Psoas muscle (tissue), 8 donors: ENCODE measurements around the gene B3GNT3. TPM values are rescaled to one million over a fixed set of nuclear protein-coding genes. Genes with fewer than 3 reads are reported as not detected.
"Not testable (repeated sequence)": the region's sequence is repeated elsewhere in the genome, so short reads cannot be mapped to it uniquely, and the experiment has no call there.

ENCODE experiments used
- ATAC-seq, 4 donors: fragments of 200-7000 bp; cut with Tn5 transposase; one replicate each; pipeline ENCODE4 v1.9.1; 2020; ENCODE audit warnings: moderate library complexity in 3 of 4, mild to moderate bottlenecking in 2 of 4
- DNase-seq, 2 donors: peaks; one replicate each; pipeline ENCODE4 v3.0.0-alpha.2; 2020
- H3K27ac ChIP-seq: fragments of 200-600 bp; one replicate; pipeline ENCODE4 v1.8.0; 2022
- H3K27me3 ChIP-seq, 3 donors: fragments of 200-600 bp in 1 of 3; one replicate each; pipeline versions ENCODE4 v1.6.1 to v1.8.0; 2013 to 2022; ENCODE audit warnings: low read length in 2 of 3, mild to moderate bottlenecking in 2 of 3, moderate library complexity in 1 of 3; ENCODE audit not compliant: insufficient read depth in 3 of 3
- H3K36me3 ChIP-seq, 2 donors: fragments of 200-600 bp in 1 of 2; one replicate each; pipeline versions ENCODE4 v1.6.1 to v1.8.0; 2013 to 2022; ENCODE audit warnings: low read depth in 1 of 2, mild to moderate bottlenecking in 1 of 2, moderate library complexity in 1 of 2; ENCODE audit not compliant: insufficient read depth in 1 of 2
- H3K4me1 ChIP-seq: fragments of 200-600 bp; one replicate; pipeline ENCODE4 v1.8.0; 2022
- H3K4me3 ChIP-seq: fragments of 200-600 bp; one replicate; pipeline ENCODE4 v1.8.0; 2022; ENCODE audit warnings: mild to moderate bottlenecking
- H3K9me3 ChIP-seq: fragments of 200-600 bp; one replicate; pipeline ENCODE4 v1.8.0; 2022
- WGBS, 3 donors: extraction: QIAGEN DNeasy Blood & Tissue Kit; methylation state at CpG; one replicate each; pipeline versions ENCODE4 v1.1.6 to v1.1.7; 2013; 5-methylcytosine and 5-hydroxymethylcytosine counted together
- intact Hi-C, 2 donors: fragments of 100-400 bp; cut with DNase I; formaldehyde crosslinking; loops; one replicate each; pipeline versions ENCODE4 v1.11.0 to v1.14.2; 2022
- polyA plus RNA-seq, 3 donors: library from polyadenylated mRNA; stranded (reverse); fragments of 200-250 nt; gene quantifications; one replicate each; pipeline ENCODE4 v1.2.3, GENCODE V29; 2013
- total RNA-seq, 4 donors: library from RNA; stranded (reverse); fragmentation: NEBNext Ultra II Directional in 2 of 4; extraction: Animal tissue kit (Norgen Biotek cat#: 25700) in 2 of 4; gene quantifications; one replicate each; pipeline versions ENCODE4 v1.2.1 to v1.2.4, GENCODE V29; 2021 to 2023
- TF ChIP-seq, protein P1 (sequence below): fragments of 200-600 bp; IDR thresholded peaks from one replicate; pipeline ENCODE4 v1.8.0; 2022; ENCODE audit warnings: antibody characterized with exemption
- donor health status: healthy with polysubstance abuse.
- donor health status: DM: no; HTN: no; CAD: no; lungs with moderate emphysema.
- donor health status: Bipolar disorder and iron deficiency.
- donor health status: healthy.
- donor health status: DM: yes; HTN: yes; CAD: no.
- donor health status: DM: no; HTN: no; CAD: no.
- donor health status: DM: no; HTN: no; CAD: no.
- donor health status: DM: yes; HTN: yes; CAD: no.

B3GNT3 gene
- total and polyA plus RNA-seq, 7 donors: 0.03 to 0.38 (median 0.08) TPM; not detected in 4

DNA sequence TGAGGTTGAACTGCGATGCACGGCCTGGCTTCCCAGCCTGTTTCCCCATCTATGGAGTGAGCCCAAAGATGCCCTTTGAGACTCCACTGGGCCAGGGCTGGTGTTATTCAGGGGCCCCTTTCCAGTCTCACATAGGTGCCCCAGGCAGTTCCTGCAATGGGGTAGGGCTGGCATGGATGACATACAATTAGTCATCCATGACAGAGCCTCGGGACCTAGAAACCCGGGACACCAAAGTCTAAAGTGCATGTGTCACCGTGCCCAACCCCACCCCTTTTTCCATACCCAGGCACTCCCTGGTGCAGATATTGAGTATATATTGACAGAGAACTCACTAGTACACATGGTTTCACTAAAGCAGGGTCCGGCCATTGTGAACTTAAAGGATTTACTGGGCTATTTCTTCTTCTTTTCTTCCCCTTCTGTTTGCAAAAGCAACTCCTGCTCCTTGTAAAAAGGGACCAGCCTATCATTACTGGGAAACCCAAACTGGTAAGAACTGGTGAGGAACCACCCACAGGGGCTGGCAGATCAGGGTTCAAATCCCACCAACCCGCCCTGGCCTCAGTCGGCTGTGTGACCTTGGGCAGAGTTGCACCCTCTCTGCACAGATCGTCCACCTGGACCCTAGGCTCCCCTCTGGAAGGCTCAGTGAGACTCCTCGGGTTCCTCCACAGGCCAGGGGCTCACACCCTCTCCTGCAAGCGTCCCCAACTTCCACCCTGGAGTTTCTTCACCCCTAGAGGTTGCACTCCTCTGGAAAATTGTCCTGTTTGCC is 2.7 kb downstream of the B3GNT3 start:
- no peaks in the 10 kb centered on the region for H3K36me3 ChIP-seq
- no peaks in the 10 kb centered on the region for H3K4me1 ChIP-seq
- H3K9me3 ChIP-seq: no peaks in the 10 kb centered on the region
- intact Hi-C loops: no loop called here
- ATAC-seq (no peak), DNase-seq (no peak)
- H3K27ac ChIP-seq: no peak overlapping the region
- peaks cover 0 to 59% (median 18%) of the 10 kb centered on the region in 3 donors for H3K27me3 ChIP-seq
- TF ChIP-seq, protein P1, sequence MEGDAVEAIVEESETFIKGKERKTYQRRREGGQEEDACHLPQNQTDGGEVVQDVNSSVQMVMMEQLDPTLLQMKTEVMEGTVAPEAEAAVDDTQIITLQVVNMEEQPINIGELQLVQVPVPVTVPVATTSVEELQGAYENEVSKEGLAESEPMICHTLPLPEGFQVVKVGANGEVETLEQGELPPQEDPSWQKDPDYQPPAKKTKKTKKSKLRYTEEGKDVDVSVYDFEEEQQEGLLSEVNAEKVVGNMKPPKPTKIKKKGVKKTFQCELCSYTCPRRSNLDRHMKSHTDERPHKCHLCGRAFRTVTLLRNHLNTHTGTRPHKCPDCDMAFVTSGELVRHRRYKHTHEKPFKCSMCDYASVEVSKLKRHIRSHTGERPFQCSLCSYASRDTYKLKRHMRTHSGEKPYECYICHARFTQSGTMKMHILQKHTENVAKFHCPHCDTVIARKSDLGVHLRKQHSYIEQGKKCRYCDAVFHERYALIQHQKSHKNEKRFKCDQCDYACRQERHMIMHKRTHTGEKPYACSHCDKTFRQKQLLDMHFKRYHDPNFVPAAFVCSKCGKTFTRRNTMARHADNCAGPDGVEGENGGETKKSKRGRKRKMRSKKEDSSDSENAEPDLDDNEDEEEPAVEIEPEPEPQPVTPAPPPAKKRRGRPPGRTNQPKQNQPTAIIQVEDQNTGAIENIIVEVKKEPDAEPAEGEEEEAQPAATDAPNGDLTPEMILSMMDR: no peak
- 46 to 55% (median 50%) methylated on average over 11 of the region's 11 CpGs for WGBS, 3 donors
- no peak overlapping the region for H3K4me3 ChIP-seq

DNA sequence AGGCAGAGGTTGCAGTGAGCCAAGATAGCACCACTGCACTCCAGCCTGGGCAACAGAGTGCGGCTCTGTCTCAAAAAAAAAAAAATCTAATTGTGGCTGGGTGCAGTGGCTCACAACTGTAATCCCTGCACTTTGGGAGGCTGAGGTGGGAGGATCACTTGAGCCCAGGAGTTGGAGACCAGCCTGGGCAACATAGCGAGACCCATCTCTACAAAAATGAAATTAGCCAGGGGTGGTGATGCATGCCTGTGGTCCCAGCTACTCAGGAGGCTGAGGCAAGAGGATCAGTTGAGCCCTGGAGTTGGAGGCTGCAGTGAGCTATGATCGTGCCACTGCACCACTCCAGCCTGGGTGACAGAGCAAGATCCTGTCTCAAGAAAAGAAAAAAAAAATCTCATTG is 3.7 kb downstream of the B3GNT3 start:
- H3K4me3 ChIP-seq, H3K9me3 ChIP-seq, H3K36me3 ChIP-seq, ATAC-seq, H3K4me1 ChIP-seq, intact Hi-C loops, DNase-seq, H3K27ac ChIP-seq: not testable (repeated sequence)
- 72 to 79% (median 77%) methylated on average over 3 of the region's 3 CpGs for WGBS, 3 donors
- H3K27me3 ChIP-seq: peaks cover 0 to 55% (median 17%) of the 10 kb centered on the region in 3 donors

DNA sequence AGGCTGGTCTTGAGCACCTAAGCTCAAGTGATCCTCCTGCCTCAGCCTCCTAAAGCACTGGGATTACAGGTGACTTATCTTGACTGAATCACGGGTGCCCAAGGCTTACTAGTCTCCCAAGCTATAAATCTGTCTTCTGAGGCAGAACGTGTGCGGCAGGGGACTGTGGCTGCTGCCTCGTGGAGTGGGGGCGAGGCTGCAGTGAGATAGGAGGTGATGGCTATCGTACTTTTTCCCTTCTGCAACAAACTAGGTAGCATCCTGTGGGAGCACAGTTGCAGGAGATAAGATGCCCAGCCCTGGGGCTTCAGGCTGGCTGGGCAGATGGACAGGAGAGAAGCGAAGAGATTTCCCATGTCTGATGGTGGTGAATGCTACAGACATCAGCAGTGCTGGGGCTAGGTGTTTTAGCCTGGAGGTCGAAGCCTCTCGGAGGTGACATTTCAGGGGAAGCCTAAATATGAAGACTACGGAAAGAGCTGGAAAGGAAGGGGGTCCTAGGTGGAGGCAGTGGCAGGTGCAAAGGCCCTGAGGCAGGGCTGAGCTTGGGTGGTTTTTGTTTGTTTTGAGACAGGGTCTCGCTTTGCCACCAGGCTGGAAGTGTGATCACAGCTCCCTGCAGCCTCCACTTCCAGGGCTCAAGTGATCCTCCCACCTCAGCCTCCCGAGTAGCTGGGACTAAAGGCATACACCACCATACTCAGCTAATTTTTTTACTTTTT is 7.4 kb downstream of the B3GNT3 start:
- TF ChIP-seq, protein P1: no peak
- H3K9me3 ChIP-seq: no peaks in the 10 kb centered on the region
- DNase-seq (no peak), ATAC-seq (no peak)
- WGBS, 3 donors: 53 to 59% (median 53%) methylated on average over 12 of the region's 12 CpGs
- intact Hi-C loops: no loop called here
- H3K4me3 ChIP-seq: no peak overlapping the region
- peaks cover 0 to 21% (median 5%) of the 10 kb centered on the region in 3 donors for H3K27me3 ChIP-seq
- H3K36me3 ChIP-seq: no peaks in the 10 kb centered on the region
- no peaks in the 10 kb centered on the region for H3K4me1 ChIP-seq
- no peak overlapping the region for H3K27ac ChIP-seq

DNA sequence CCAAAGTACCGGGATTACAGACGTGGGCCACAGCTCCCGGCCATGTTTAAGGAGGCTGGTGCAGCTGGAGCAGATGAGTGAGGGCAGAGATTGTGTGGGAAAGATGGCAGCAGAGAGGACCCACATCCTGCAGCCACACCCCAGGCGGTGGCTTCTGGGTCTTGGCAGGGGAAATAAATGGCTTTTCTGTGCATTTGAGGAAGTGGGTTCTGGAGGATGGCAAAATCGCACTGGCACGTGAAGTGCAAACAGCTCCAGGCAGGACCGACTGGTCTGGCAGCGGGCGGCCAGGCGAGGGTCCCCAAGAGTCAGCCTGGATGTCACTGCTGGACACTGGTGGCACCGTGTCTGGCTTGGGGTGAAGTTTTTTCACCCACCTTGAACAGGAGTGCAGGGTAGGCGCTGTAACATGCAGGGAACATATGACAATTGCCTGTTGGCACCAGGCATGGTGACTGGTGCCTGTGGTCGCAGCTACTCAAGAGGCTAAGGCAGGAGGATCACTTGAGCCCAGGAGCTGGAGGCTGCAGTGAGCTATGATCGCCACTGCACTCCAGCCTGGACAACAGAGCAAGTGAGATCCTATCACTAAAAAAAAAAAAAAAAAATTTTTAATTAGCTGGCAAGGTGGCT is 8.4 kb downstream of the B3GNT3 start:
- no peak overlapping the region for H3K4me3 ChIP-seq
- H3K27me3 ChIP-seq: peaks cover 0 to 16% (median 5%) of the 10 kb centered on the region in 3 donors
- TF ChIP-seq, protein P1: no peak
- WGBS, 3 donors: 62 to 67% (median 67%) methylated on average over 14 of the region's 14 CpGs
- H3K36me3 ChIP-seq: no peaks in the 10 kb centered on the region
- ATAC-seq (no peak), DNase-seq (peak in 1 of 2 donors; percentile 31)
- H3K9me3 ChIP-seq: no peaks in the 10 kb centered on the region
- no peak overlapping the region for H3K27ac ChIP-seq
- no peaks in the 10 kb centered on the region for H3K4me1 ChIP-seq
- intact Hi-C loops: no loop called here

DNA sequence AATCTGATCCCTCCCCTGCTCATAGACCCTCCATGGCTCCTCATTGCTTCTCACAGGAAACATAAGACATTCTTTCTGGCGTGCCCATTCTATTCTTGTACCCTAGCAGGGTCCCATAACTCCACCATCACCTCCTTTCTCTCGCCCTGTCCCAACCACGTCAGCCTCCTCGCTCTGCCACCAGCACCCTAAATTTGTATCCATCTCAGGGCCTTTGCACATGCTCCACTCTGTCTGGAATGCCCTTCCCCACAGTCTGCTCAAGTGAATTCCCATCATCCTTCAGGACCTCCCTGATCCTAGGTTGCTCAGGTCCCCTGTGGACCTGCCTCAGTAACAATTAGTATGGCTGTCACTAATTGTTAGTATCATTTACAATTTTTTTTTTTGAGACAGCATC is 10.5 kb downstream of the B3GNT3 start:
- intact Hi-C loops: no loop called here
- Histone ChIP-seq H3K36me3 (no peaks in the 10 kb centered on the region), H3K9me3 (no peaks in the 10 kb centered on the region), H3K27ac (no peak overlapping the region), H3K4me1 (no peaks in the 10 kb centered on the region), H3K4me3 (no peak overlapping the region), H3K27me3 (peaks cover 0 to 7% (median 2%) of the 10 kb centered on the region in 3 donors)
- ATAC-seq (no peak), DNase-seq (no peak)
- TF ChIP-seq, protein P1: no peak
- 81 to 83% (median 83%) methylated on average over 4 of the region's 4 CpGs for WGBS, 3 donors
